Heart left ventricle (tissue), 16 donors: Measurements from ENCODE around the gene MRFAP1. TPM values are rescaled to one million over a fixed set of nuclear protein-coding genes. Genes with fewer than 3 reads are reported as not detected.

Source experiments
- ATAC-seq, 4 donors: fragments of 200-7000 bp; cut with Tn5 transposase; one replicate each; pipeline ENCODE4 v1.9.1; 2020 to 2022; ENCODE audit warnings: moderate library complexity in 4 of 4, mild to moderate bottlenecking in 3 of 4, moderate number of reproducible peaks in 1 of 4
- DNase-seq, 5 donors: peaks; one replicate each; pipeline ENCODE4 v3.0.0-alpha.2; 2020
- H3K27ac ChIP-seq, 12 donors: fragments of 200-600 bp; sonication (generic) in 4 of 12; one replicate each; pipeline versions ENCODE4 v1.5.0 to v1.8.0; 2016 to 2022; ENCODE audit warnings: mild to moderate bottlenecking in 2 of 12
- H3K27me3 ChIP-seq, 9 donors: fragments of 200-600 bp; sonication (generic) in 2 of 9; one replicate each; pipeline versions ENCODE4 v1.5.1 to v1.8.0; 2016 to 2022; ENCODE audit warnings: mild to moderate bottlenecking in 3 of 9
- H3K36me3 ChIP-seq, 9 donors: fragments of 200-600 bp; sonication (generic) in 2 of 9; one replicate each; pipeline versions ENCODE4 v1.5.0 to v1.8.0; 2018 to 2022; ENCODE audit warnings: mild to moderate bottlenecking in 2 of 9
- H3K4me1 ChIP-seq, 12 donors: fragments of 200-600 bp; sonication (generic) in 4 of 12; one replicate each; pipeline versions ENCODE4 v1.5.0 to v1.8.0; 2016 to 2022; ENCODE audit warnings: mild to moderate bottlenecking in 3 of 12
- H3K4me3 ChIP-seq, 12 donors: fragments of 200-600 bp; sonication (generic) in 4 of 12; one replicate each; pipeline versions ENCODE4 v1.5.0 to v1.8.0; 2017 to 2022; ENCODE audit warnings: mild to moderate bottlenecking in 9 of 12, moderate library complexity in 4 of 12
- H3K9me3 ChIP-seq, 12 donors: fragments of 200-600 bp; sonication (generic) in 4 of 12; one replicate each; pipeline versions ENCODE4 v1.5.0 to v1.8.0; 2016 to 2022; ENCODE audit warnings: mild to moderate bottlenecking in 1 of 12
- CTCF ChIP-seq, 12 donors: fragments of 200-600 bp; sonication (generic) in 4 of 12; IDR thresholded peaks; one replicate each; pipeline versions ENCODE4 v1.5.0 to v1.8.0; 2018 to 2022; ENCODE audit warnings: antibody characterized with exemption in 12 of 12, mild to moderate bottlenecking in 5 of 12
- POLR2A ChIP-seq, 2 donors: fragments of 450-650 bp; IDR thresholded peaks; one replicate each; pipeline ENCODE4 v1.6.1; 2017; ENCODE audit warnings: antibody characterized with exemption in 2 of 2, mild to moderate bottlenecking in 2 of 2, moderate library complexity in 2 of 2
- WGBS, 4 donors: extraction: QIAGEN DNeasy Blood & Tissue Kit in 2 of 4; methylation state at CpG; one replicate each; pipeline versions ENCODE4 v1.1.5 to v1.1.7; 2013 to 2018; 5-methylcytosine and 5-hydroxymethylcytosine counted together
- intact Hi-C, 10 donors: fragments of 100-400 bp; cut with DNase I; formaldehyde crosslinking; loops; one replicate each; pipeline versions ENCODE4 v1.11.1 to v1.14.2; 2022
- polyA plus RNA-seq, 2 donors: library from polyadenylated mRNA; stranded (reverse); fragments of 200-250 nt; gene quantifications; one replicate each; pipeline ENCODE4 v1.2.3, GENCODE V29; 2013
- total RNA-seq, 9 donors: library from RNA; depleted of rRNA in 2 of 9; stranded (reverse); fragments of >200 nt in 2 of 9; fragmentation: NEBNext Ultra II Directional in 3 of 9; extraction: Animal tissue kit (Norgen Biotek cat#: 25700) in 3 of 9; gene quantifications; one replicate each; pipeline versions ENCODE4 v1.1.0 to v1.2.4, GENCODE V29; 2016 to 2023
- donor health status: ischemic (EF 13 %, LVEDD 7.1; RV severe dilation, severe dysfunction).
- donor health status: healthy with polysubstance abuse.
- donor health status: DM: no; HTN: yes; CAD: no.
- donor health status: DM: no; HTN: no; CAD: no.
- donor health status: ischemic (EF 25% LVEDD 6.9; RV normal size, moderate dysfunction).
- donor health status: ischemic (EF 25% LVEDD 5.7; RV mildly dilated, moderate dysfunction).
- donor health status: healthy.
- donor health status: DM: yes; HTN: yes; CAD: no.
- donor health status: ischemic (EF 35%, LVEDD 5.7; RV mildly dilated, moderate dysfunction).
- donor health status: nonischemic (EF 11% LVEDD 7.7; RV severe dilation, severe dysfunction).
- donor health status: DM: yes; HTN: yes; CAD: no.
- donor health status: PGD.
- donor health status: ischemic (EF 29% LVEDD 5.4; RV normal size, mild dysfunction).
- donor health status: nonischemic (EF 23%, LVEDD 6.1; RV moderate dilation, normal function).

Gene MRFAP1
- total and polyA plus RNA-seq, 11 donors = 162 to 514 (median 239) TPM

- WGBS, 4 donors = 85 to 94% (median 89%) methylated on average over 7 to 10 of the region's 10 CpGs
- Histone ChIP-seq H3K27ac (no peak overlapping the region), H3K36me3 (peaks cover 0 to 93% (median 34%) of the 10 kb centered on the region in 9 donors), H3K9me3 (peaks cover 0 to 10% (median 5%) of the 10 kb centered on the region in 12 donors), H3K4me1 (peaks cover 0 to 4% (median 0%) of the 10 kb centered on the region in 12 donors), H3K27me3 (no peaks in the 10 kb centered on the region), H3K4me3 (no peak overlapping the region)
- no peak for ATAC-seq
- DNase-seq = no peak
- intact Hi-C loops = no loop called here
- TF ChIP-seq CTCF (IDR thresholded peaks at IDR 0.05) (no peak), POLR2A (IDR thresholded peaks at IDR 0.05) (no peak)
These were observed 33.8 kb upstream of the MRFAP1 start for GRCh38 chr4:6606465-6607235.

- peaks cover 0 to 4% (median 0%) of the 10 kb centered on the region in 12 donors for H3K4me1 ChIP-seq
- ATAC-seq (no peak), DNase-seq (no peak)
- H3K27me3 ChIP-seq = no peaks in the 10 kb centered on the region
- TF ChIP-seq CTCF (IDR thresholded peaks at IDR 0.05) = no peak
- no peak for TF ChIP-seq POLR2A (IDR thresholded peaks at IDR 0.05)
- no peak overlapping the region for H3K4me3 ChIP-seq
- H3K36me3 ChIP-seq = peaks cover 0 to 93% (median 37%) of the 10 kb centered on the region in 9 donors
- H3K9me3 ChIP-seq = peaks cover 0 to 10% (median 5%) of the 10 kb centered on the region in 12 donors
- intact Hi-C loops = no loop called here
- 93 to 95% (median 94%) methylated on average over 13 of the region's 13 CpGs for WGBS, 4 donors
- H3K27ac ChIP-seq = no peak overlapping the region
These were observed 33.0 kb upstream of the MRFAP1 start for GRCh38 chr4:6607368-6608055.

DNA sequence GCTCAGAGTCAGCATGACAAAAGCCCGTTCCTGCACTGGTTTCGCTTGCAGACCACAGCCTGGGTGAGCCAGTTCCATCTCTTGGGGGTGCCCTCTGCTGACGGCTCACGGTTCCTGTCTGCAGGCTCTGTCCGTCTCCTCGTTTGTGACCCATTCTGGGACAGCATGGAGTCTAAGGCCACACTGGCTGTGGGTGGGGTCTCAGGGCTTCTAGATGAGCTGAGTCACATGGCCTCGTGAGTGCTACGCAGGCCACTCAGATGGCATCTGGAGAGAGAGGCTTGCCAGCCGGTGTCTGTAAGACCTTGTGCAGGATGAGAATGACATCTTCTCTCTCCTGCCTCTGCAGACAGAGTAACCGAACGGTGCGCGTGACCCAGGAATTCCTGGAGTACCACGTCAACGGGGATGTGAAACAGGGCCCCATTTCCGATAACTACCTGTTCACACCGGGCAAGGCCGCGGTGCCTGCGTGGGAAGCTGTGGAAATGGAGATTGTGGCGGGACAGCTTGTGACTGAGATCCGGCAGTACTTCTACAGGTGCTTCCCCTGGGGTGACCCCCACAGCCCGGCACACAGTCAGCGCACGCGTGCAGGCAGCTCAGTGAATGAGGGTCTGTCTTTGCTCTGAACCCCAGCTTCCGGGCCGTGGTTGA lies 31.6 kb upstream of the MRFAP1 start:
- ATAC-seq (peak in 3 of 4 donors; percentile 52 to 78 (median 72)), DNase-seq (peak in 3 of 5 donors; percentile 21 to 58 (median 47))
- peak in 3 of 12 donors; percentile 14 to 39 (median 34) for TF ChIP-seq CTCF (IDR thresholded peaks at IDR 0.05)
- no peak for TF ChIP-seq POLR2A (IDR thresholded peaks at IDR 0.05)
- Histone ChIP-seq H3K27me3 (no peaks in the 10 kb centered on the region), H3K4me3 (no peak overlapping the region), H3K27ac (no peak overlapping the region), H3K9me3 (peaks cover 0 to 10% (median 5%) of the 10 kb centered on the region in 12 donors), H3K36me3 (peaks cover 0 to 85% (median 37%) of the 10 kb centered on the region in 9 donors), H3K4me1 (peaks cover 0 to 4% (median 0%) of the 10 kb centered on the region in 12 donors)
- 60 to 75% (median 73%) methylated on average over 19 to 28 of the region's 28 CpGs for WGBS, 4 donors
- intact Hi-C loops = no loop called here
